Panc1 (cell line): ENCODE results near the gene LYPLA2. TPM values are rescaled to one million over a fixed set of nuclear protein-coding genes. Genes with fewer than 3 reads are reported as not detected.
A peak's percentile ranks its signal among the peaks of the same experiment; 100 is the strongest.

Experiments
- ATAC-seq: fragments of 200-7000 bp; cut with Tn5 transposase; 2 replicates; pipeline ENCODE4 v1.9.1; 2020; ENCODE audit warnings: mild to moderate bottlenecking, moderate library complexity
- Bru-seq: library from RNA; stranded (reverse); fragments of 400-500 nt; gene quantifications from one replicate; lab custom pipeline; 2021; lab: Mats Ljungman, UMichigan
- BruChase-seq, 2 experiments: library from RNA; stranded (reverse); fragments of 400-500 nt; gene quantifications; one replicate each; lab custom pipeline; 2021; lab: Mats Ljungman, UMichigan
- BruUV-seq: library from RNA; stranded (reverse); fragments of 400-500 nt; replicated peaks from 2 replicates; lab custom pipeline; 2021; lab: Mats Ljungman, UMichigan
- CTCF ChIA-PET: fragments of 300-600 bp; sonication (Branson Sonifier 250); formaldehyde crosslinking; loops from one replicate; lab custom pipeline; 2022; ENCODE audit warnings: antibody characterized with exemption; lab: Charles Lee
- POLR2A ChIA-PET: fragments of 300-600 bp; sonication (Branson Sonifier 250); formaldehyde crosslinking; loops from one replicate; lab custom pipeline; 2022; ENCODE audit warnings: antibody characterized with exemption; lab: Charles Lee
- DNase-seq: peaks from one replicate; pipeline ENCODE4 v3.0.0-alpha.2; 2010; ENCODE audit warnings: low read depth, low spot score
- H3K27ac ChIP-seq: 2 replicates; pipeline ENCODE4 v1.5.1; 2011; ENCODE audit warnings: mild to moderate bottlenecking, low read length, inconsistent platforms
- H3K27me3 ChIP-seq: fragments of 200-500 bp; sonication (Bioruptor generic); 2 replicates; pipeline ENCODE4 v1.6.0; 2014; ENCODE audit warnings: low read length, inconsistent platforms; ENCODE audit not compliant: control insufficient read depth, insufficient read depth
- H3K36me3 ChIP-seq: fragments of 200-500 bp; sonication (Bioruptor generic); 2 replicates; pipeline ENCODE4 v1.5.1; 2014; ENCODE audit warnings: inconsistent platforms, mild to moderate bottlenecking, low read length, moderate library complexity; ENCODE audit not compliant: control insufficient read depth, insufficient read depth
- H3K4me1 ChIP-seq: 2 replicates; pipeline ENCODE4 v1.5.1; 2011; ENCODE audit warnings: inconsistent platforms, mild to moderate bottlenecking, low read length, moderate library complexity; ENCODE audit not compliant: control insufficient read depth, insufficient read depth
- H3K4me3 ChIP-seq, 2 experiments: 2 replicates each; pipeline ENCODE4 v1.5.1; 2011 to 2012; ENCODE audit warnings: low read depth in 2 of 2, low read length in 2 of 2, mild to moderate bottlenecking in 2 of 2, inconsistent platforms in 1 of 2, moderate library complexity in 1 of 2
- H3K9me3 ChIP-seq: fragments of 200-500 bp; sonication (Bioruptor generic); 2 replicates; pipeline ENCODE4 v1.5.1; 2014; ENCODE audit warnings: low read depth, mild to moderate bottlenecking, inconsistent platforms, low read length, moderate library complexity; ENCODE audit not compliant: control insufficient read depth, insufficient read depth
- POLR2AphosphoS5 ChIP-seq: IDR thresholded peaks from 2 replicates; pipeline ENCODE4 v1.6.1; 2012; ENCODE audit warnings: mild to moderate bottlenecking, low read depth, low read length, moderate library complexity
- SIN3A ChIP-seq: IDR thresholded peaks from 2 replicates; pipeline ENCODE4 v1.6.1; 2012; ENCODE audit warnings: low read depth, mild to moderate bottlenecking, low read length, moderate library complexity, borderline replicate concordance; ENCODE audit not compliant: insufficient read depth
- TCF7L2 ChIP-seq: IDR thresholded peaks from 2 replicates; pipeline ENCODE4 v1.6.1; 2011; ENCODE audit warnings: mild to moderate bottlenecking, low read depth, low read length, inconsistent platforms
- in situ Hi-C: cut with HindIII; loops from 2 replicates; pipeline ENCODE4 v1.10.0; 2016; ENCODE audit warnings: low sequenced_read_pairs, low pct_unique_long_range_greater_than_20kb
- intact Hi-C: fragments of 100-400 bp; cut with micrococcal nuclease; formaldehyde crosslinking; loops from one replicate; pipeline ENCODE4 v1.10.0; 2022; ENCODE audit not compliant: unreplicated experiment
- long read RNA-seq: library from polyadenylated mRNA; unstranded; transcript quantifications from one replicate; pipeline ENCODE4 v2.0.0, GENCODE V29; 2021; ENCODE audit not compliant: unreplicated experiment
- polyA plus RNA-seq: library from polyadenylated mRNA; unstranded; fragments of >200 nt; gene quantifications from one replicate; pipeline ENCODE4 v1.2.1, GENCODE V29; 2012; ENCODE audit warnings: missing spikeins; ENCODE audit not compliant: insufficient read length
- total RNA-seq: library from RNA; stranded (reverse); gene quantifications from one replicate; pipeline ENCODE4 v1.2.1, GENCODE V29; 2021; ENCODE audit not compliant: unreplicated experiment
- TF ChIP-seq, protein P1 (sequence below): fragments of 450-650 bp; IDR thresholded peaks from 2 replicates; pipeline ENCODE4 v1.5.1; 2017; ENCODE audit warnings: mild to moderate bottlenecking
- TF ChIP-seq, protein P2 (sequence below), 2 experiments: IDR thresholded peaks; 2 replicates each; pipeline ENCODE4 v1.6.1; 2011 to 2012; ENCODE audit warnings: low read depth in 2 of 2, control low read depth in 1 of 2, low read length in 1 of 2, mild to moderate bottlenecking in 1 of 2, moderate library complexity in 1 of 2; ENCODE audit not compliant: insufficient read depth in 1 of 2

Gene LYPLA2
- total RNA-seq: 82.9 TPM
- 106 TPM for polyA plus RNA-seq
- percentile 74 among the genes with signal in this experiment for Bru-seq, nascent RNA
- BruChase-seq, experiment 1, labeled RNA remaining after a 2-hour chase: percentile 95 among the genes with signal in this experiment
- BruChase-seq, experiment 2, labeled RNA remaining after a 6-hour chase: percentile 96 among the genes with signal in this experiment
- long read RNA-seq, transcript LYPLA2-202 (8 exons, 1,072 nt): minor isoform, 6 of 142 reads
- long read RNA-seq, transcript LYPLA2-205 (10 exons, 1,810 nt): major isoform, 67 of 142 reads
- long read RNA-seq, partial matches to known transcripts: 29 of 142 reads
- long read RNA-seq, other reads (novel, unspliced or antisense): 38 of 142 reads

DNA sequence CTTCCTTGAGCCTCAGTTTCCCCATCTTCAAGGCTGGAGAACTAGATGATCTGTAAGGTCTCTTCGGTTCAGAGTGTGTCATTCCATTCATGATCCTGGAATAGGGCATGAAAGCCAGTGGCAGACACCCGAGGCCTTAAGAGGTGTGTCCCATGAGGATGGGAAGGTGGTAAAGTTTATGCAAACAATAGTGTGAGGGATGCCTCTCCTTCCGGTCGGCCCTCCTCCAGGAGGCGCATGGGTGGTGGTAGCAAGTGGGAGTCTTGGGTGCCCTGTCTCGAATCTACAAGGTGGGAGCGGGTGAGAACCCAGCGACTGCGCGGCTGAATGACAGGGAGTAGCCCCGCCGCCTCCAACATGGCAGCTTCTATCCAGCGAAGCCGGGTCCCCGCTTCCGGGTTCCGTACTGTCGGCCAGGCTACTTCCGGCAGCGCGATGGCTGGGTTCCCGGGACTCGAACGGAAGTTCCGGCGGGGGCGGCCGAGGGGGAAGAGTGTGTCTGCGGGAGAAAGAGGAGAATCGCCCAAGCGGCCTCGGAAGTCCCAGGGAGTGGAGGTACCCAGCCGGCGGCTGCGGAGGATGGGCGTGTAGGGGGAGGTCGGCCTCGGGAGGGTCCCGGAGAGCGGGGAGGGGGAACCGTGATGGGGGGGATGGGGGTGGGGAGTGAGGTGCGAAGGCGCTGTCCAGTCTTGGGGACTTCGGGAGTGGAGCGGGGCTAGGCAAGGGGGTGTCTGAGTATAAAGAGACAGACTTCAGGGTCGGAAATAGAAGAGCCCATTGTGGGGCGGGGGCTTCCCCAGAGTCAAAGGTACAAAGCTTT lies at the start of gene LYPLA2:
LYPLA2 (plus strand) TSS at position 450 of the 820 bp plus-strand sequence. CDS start 1,538 bp downstream, outside the sequence.
- CTCF ChIA-PET: interaction anchor here (0.5 to 2.3 kb wide), 3 partner anchors 9 to 126 kb away, joined by 3 to 6 read pairs (median 5); no protein-coding TSS in a partner anchor

DNA sequence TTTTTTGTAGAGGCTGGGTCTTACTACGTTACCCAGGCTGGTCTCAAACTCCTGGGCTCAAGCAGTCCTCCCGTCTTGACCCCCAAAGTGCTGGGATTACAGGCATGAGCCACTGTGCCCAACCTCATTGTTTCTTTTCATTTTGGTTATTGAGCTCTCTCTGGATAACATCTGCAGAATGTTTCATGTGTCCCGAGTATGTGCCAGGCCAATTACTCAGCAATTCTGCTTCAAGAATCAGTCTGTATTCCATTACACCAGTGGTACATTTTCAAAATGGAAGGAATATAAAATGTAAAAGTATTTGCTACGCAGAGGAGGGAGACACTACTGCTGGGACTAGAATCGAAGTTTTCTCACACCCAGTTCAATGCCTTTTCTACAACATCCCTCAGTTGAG lies 49.3 kb upstream of the LYPLA2 start:
- ATAC-seq (no peak), DNase-seq (no peak)
- BruUV-seq: no TSS peak
- POLR2A ChIA-PET: no interaction called here
- peak overlapping the region; percentile 94; the same call in 1 of the 2 replicates for H3K27ac ChIP-seq
- H3K9me3 ChIP-seq: no peaks in the 10 kb centered on the region
- CTCF ChIA-PET: no interaction called here
- intact Hi-C loops: loop anchor here (5.0 kb wide), 1 partner anchor 34 kb away; no protein-coding TSS in a partner anchor
- H3K4me1 ChIP-seq: peaks cover 23% of the 10 kb centered on the region
- in situ Hi-C loops: no loop called here
- TF ChIP-seq POLR2AphosphoS5 (no peak), SIN3A (no peak)
- H3K36me3 ChIP-seq: peaks cover 4% of the 10 kb centered on the region
- no peaks in the 10 kb centered on the region for H3K27me3 ChIP-seq
- H3K4me3 ChIP-seq: no peak overlapping the region

More for the DNA sequence above, at the start of gene LYPLA2:
- peak; percentile 75 for ATAC-seq
- no peaks in the 10 kb centered on the region for H3K27me3 ChIP-seq
- BruUV-seq: no TSS peak
- peaks cover 41% of the 10 kb centered on the region for H3K4me1 ChIP-seq
- POLR2A ChIA-PET: interaction anchor here (0.7 to 1.7 kb wide), 3 partner anchors 11 to 47 kb away, joined by 3 to 12 read pairs (median 5); partner anchors contain the start of gene PITHD1
- H3K27ac ChIP-seq: peak within 1 kb of the TSS; percentile 92
- peaks cover 13% of the 10 kb centered on the region for H3K36me3 ChIP-seq
- peak; percentile 83 for DNase-seq
- in situ Hi-C loops (no loop called here), intact Hi-C loops (no loop called here)
- H3K9me3 ChIP-seq: no peaks in the 10 kb centered on the region
- peak within 1 kb of the TSS; percentile 97 to 99 for H3K4me3 ChIP-seq
- TF ChIP-seq, protein P1, sequence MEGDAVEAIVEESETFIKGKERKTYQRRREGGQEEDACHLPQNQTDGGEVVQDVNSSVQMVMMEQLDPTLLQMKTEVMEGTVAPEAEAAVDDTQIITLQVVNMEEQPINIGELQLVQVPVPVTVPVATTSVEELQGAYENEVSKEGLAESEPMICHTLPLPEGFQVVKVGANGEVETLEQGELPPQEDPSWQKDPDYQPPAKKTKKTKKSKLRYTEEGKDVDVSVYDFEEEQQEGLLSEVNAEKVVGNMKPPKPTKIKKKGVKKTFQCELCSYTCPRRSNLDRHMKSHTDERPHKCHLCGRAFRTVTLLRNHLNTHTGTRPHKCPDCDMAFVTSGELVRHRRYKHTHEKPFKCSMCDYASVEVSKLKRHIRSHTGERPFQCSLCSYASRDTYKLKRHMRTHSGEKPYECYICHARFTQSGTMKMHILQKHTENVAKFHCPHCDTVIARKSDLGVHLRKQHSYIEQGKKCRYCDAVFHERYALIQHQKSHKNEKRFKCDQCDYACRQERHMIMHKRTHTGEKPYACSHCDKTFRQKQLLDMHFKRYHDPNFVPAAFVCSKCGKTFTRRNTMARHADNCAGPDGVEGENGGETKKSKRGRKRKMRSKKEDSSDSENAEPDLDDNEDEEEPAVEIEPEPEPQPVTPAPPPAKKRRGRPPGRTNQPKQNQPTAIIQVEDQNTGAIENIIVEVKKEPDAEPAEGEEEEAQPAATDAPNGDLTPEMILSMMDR: no peak
- 0 out of 2 replicates have a peak, but pooled peaks have one; percentile 34 for TF ChIP-seq TCF7L2
- peak; percentile 69; the same call in 1 of the 2 replicates for TF ChIP-seq POLR2AphosphoS5
- TF ChIP-seq SIN3A: peak; percentile 82; the same call in 1 of the 2 replicates

DNA sequence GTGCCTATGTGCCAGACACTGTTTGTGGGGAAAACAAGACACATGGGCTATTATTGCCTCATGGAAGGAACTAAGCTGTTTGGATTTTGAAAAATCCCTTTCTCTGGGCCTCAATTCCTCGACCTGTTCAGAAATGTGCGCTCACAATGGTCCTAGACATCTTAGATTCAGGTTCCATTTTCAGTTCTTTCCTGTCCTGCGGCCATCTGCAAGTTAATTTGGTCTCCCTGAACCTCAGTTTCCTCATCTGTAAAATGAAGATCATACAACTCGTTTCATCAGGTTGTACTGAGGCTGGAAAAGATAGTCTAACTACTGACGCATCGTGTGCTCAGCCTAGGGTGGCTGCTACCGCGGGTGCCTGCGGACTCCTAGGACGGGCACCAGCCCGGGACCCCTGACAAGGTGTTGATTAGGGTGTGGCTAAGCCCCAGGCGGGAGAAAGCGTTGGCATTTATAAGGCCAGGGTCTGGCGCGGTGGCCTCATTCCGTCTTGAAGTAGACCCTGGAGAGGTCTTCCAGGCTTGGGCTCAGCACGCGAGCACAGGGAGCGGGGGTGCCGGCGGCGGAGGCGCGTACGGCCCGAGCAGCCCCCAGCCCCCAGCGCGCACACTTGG lies 48.2 kb upstream of the LYPLA2 start:
- no TSS peak for BruUV-seq

More for the DNA sequence above, 48.2 kb upstream of the LYPLA2 start:
- no peaks in the 10 kb centered on the region for H3K27me3 ChIP-seq
- H3K9me3 ChIP-seq: no peaks in the 10 kb centered on the region
- peak overlapping the region; percentile 94 for H3K27ac ChIP-seq
- DNase-seq (no peak), ATAC-seq (peak; percentile 69)
- ChIA-PET CTCF (no interaction called here), POLR2A (interaction anchor here (1.0 kb wide), 1 partner anchor 52 kb away, joined by 3 read pairs; no protein-coding TSS in a partner anchor)
- peaks cover 30% of the 10 kb centered on the region for H3K4me1 ChIP-seq
- intact Hi-C loops (loop anchor here (5.0 kb wide), 1 partner anchor 35 kb away; no protein-coding TSS in a partner anchor), in situ Hi-C loops (no loop called here)
- H3K36me3 ChIP-seq: peaks cover 4% of the 10 kb centered on the region
- no peak for TF ChIP-seq SIN3A
- no peak for TF ChIP-seq POLR2AphosphoS5
- no peak for TF ChIP-seq TCF7L2
- TF ChIP-seq, protein P2, sequence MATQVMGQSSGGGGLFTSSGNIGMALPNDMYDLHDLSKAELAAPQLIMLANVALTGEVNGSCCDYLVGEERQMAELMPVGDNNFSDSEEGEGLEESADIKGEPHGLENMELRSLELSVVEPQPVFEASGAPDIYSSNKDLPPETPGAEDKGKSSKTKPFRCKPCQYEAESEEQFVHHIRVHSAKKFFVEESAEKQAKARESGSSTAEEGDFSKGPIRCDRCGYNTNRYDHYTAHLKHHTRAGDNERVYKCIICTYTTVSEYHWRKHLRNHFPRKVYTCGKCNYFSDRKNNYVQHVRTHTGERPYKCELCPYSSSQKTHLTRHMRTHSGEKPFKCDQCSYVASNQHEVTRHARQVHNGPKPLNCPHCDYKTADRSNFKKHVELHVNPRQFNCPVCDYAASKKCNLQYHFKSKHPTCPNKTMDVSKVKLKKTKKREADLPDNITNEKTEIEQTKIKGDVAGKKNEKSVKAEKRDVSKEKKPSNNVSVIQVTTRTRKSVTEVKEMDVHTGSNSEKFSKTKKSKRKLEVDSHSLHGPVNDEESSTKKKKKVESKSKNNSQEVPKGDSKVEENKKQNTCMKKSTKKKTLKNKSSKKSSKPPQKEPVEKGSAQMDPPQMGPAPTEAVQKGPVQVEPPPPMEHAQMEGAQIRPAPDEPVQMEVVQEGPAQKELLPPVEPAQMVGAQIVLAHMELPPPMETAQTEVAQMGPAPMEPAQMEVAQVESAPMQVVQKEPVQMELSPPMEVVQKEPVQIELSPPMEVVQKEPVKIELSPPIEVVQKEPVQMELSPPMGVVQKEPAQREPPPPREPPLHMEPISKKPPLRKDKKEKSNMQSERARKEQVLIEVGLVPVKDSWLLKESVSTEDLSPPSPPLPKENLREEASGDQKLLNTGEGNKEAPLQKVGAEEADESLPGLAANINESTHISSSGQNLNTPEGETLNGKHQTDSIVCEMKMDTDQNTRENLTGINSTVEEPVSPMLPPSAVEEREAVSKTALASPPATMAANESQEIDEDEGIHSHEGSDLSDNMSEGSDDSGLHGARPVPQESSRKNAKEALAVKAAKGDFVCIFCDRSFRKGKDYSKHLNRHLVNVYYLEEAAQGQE (IDR thresholded peaks at IDR 0.05; ENCODE audit: insufficient read depth in 1 of 2, low read depth in 2 of 2, low read length in 1 of 2): no peak
- TF ChIP-seq, protein P1: no peak
- H3K4me3 ChIP-seq: peak overlapping the region; percentile 87 to 90
